B cell (primary cell): ENCODE measurements around the gene MICALL2.
"Not testable (repeated sequence)": the region's sequence is repeated elsewhere in the genome, so short reads cannot be mapped to it uniquely, and the experiment has no call there.

ENCODE experiments used
- EZH2 ChIP-seq: IDR thresholded peaks from 2 replicates; pipeline ENCODE4 v1.6.1; 2012; ENCODE audit warnings: borderline replicate concordance, low read depth, mild to moderate bottlenecking, moderate library complexity, low read length; ENCODE audit not compliant: insufficient read depth, poor library complexity, severe bottlenecking
- TF ChIP-seq, protein P1 (sequence below): fragments of 200-600 bp; IDR thresholded peaks from one replicate; pipeline ENCODE4 v1.8.0; 2022; ENCODE audit warnings: antibody characterized with exemption, mild to moderate bottlenecking

DNA sequence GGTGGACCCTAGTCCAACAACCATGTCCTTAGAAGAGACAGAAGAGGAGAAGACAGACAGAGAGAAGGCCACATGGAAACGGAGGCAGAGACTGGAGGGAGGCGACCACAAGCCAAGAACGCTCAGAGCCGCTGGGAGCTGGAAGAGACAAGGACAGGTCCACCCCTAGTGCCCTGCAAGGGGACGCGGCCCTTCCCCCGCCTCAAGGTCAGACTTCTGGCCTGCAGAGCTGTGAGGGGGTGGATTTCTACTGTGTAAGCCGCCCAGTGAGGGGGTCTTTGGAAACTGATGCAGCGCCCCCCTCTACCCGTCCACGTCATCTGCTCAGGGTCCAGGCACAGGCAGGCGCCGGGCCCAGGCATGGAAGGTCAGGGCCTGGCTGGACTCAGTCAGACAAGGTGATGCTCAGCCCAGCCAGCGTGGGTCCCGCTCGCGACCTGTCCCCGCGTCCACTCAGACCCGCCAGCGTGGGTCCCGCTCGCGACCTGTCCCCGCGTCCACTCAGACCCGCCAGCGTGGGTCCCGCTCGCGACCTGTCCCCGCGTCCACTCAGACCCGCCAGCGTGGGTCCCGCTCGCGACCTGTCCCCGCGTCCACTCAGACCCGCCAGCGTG, 15.6 kb downstream of the MICALL2 start:
- TF ChIP-seq EZH2: not testable (repeated sequence)
- TF ChIP-seq, protein P1, sequence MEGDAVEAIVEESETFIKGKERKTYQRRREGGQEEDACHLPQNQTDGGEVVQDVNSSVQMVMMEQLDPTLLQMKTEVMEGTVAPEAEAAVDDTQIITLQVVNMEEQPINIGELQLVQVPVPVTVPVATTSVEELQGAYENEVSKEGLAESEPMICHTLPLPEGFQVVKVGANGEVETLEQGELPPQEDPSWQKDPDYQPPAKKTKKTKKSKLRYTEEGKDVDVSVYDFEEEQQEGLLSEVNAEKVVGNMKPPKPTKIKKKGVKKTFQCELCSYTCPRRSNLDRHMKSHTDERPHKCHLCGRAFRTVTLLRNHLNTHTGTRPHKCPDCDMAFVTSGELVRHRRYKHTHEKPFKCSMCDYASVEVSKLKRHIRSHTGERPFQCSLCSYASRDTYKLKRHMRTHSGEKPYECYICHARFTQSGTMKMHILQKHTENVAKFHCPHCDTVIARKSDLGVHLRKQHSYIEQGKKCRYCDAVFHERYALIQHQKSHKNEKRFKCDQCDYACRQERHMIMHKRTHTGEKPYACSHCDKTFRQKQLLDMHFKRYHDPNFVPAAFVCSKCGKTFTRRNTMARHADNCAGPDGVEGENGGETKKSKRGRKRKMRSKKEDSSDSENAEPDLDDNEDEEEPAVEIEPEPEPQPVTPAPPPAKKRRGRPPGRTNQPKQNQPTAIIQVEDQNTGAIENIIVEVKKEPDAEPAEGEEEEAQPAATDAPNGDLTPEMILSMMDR: not testable (repeated sequence)
